Mammary epithelial cell (primary cell): ENCODE measurements around the gene PROC.

Source experiments
- EZH2 ChIP-seq: IDR thresholded peaks from 2 replicates; pipeline ENCODE4 v1.6.1; 2012; ENCODE audit warnings: low read length, inconsistent platforms, borderline replicate concordance
- TF ChIP-seq, protein P1 (sequence below), 2 donors: IDR thresholded peaks in 1 of 2; conservative IDR thresholded peaks in 1 of 2; 2 replicates each; pipeline ENCODE4 v1.5.1; 2011 to 2012; ENCODE audit warnings: inconsistent platforms in 2 of 2, low read length in 2 of 2, mild to moderate bottlenecking in 2 of 2, control low read depth in 1 of 2, low read depth in 1 of 2; ENCODE audit not compliant: insufficient read depth in 1 of 2; ENCODE audit errors: extremely low read depth in 1 of 2

DNA sequence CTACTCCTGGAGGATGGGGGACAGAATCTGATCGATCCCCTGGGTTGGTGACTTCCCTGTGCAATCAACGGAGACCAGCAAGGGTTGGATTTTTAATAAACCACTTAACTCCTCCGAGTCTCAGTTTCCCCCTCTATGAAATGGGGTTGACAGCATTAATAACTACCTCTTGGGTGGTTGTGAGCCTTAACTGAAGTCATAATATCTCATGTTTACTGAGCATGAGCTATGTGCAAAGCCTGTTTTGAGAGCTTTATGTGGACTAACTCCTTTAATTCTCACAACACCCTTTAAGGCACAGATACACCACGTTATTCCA lies 844 bp downstream of the PROC start:
- TF ChIP-seq, protein P1, sequence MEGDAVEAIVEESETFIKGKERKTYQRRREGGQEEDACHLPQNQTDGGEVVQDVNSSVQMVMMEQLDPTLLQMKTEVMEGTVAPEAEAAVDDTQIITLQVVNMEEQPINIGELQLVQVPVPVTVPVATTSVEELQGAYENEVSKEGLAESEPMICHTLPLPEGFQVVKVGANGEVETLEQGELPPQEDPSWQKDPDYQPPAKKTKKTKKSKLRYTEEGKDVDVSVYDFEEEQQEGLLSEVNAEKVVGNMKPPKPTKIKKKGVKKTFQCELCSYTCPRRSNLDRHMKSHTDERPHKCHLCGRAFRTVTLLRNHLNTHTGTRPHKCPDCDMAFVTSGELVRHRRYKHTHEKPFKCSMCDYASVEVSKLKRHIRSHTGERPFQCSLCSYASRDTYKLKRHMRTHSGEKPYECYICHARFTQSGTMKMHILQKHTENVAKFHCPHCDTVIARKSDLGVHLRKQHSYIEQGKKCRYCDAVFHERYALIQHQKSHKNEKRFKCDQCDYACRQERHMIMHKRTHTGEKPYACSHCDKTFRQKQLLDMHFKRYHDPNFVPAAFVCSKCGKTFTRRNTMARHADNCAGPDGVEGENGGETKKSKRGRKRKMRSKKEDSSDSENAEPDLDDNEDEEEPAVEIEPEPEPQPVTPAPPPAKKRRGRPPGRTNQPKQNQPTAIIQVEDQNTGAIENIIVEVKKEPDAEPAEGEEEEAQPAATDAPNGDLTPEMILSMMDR (conservative IDR thresholded peaks at IDR 0.05 in 1 of 2, IDR thresholded peaks at IDR 0.05 in 1 of 2; ENCODE audit: extremely low read depth in 1 of 2, insufficient read depth in 1 of 2, low read depth in 1 of 2, low read length in 2 of 2) = no peak
- TF ChIP-seq EZH2 = no peak
